GM23338 (cell line): ENCODE measurements around the gene RTP5. TPM values are rescaled to one million over a fixed set of nuclear protein-coding genes. Genes with fewer than 3 reads are reported as not detected.
"Not testable (repeated sequence)": the region's sequence is repeated elsewhere in the genome, so short reads cannot be mapped to it uniquely, and the experiment has no call there.

ENCODE experiments used
- ATAC-seq: fragments of 200-7000 bp; cut with Tn5 transposase; 3 replicates; pipeline ENCODE4 v1.9.1; 2020
- DNase-seq: peaks from one replicate; pipeline ENCODE4 v3.0.0-alpha.2; 2015; ENCODE audit warnings: low spot score
- H2AFZ ChIP-seq: fragments of 200-600 bp; sonication (generic); 2 replicates; pipeline ENCODE4 v1.8.0; 2016; ENCODE audit warnings: antibody characterized with exemption, mild to moderate bottlenecking, moderate library complexity
- H3F3A ChIP-seq: fragments of 200-600 bp; sonication (generic); replicated peaks from 2 replicates; pipeline ENCODE4 v1.8.0; 2017; ENCODE audit warnings: antibody characterized with exemption, mixed run types, low read depth
- H3K27ac ChIP-seq: fragments of 200-600 bp; sonication (generic); 2 replicates; pipeline ENCODE4 v1.6.1; 2016; ENCODE audit warnings: low read depth
- H3K27me3 ChIP-seq: fragments of 200-600 bp; sonication (generic); 2 replicates; pipeline ENCODE4 v1.8.0; 2016; ENCODE audit warnings: mild to moderate bottlenecking, mixed run types, moderate library complexity; ENCODE audit not compliant: insufficient read depth
- H3K36me3 ChIP-seq: fragments of 200-600 bp; sonication (generic); 2 replicates; pipeline ENCODE4 v1.8.0; 2016; ENCODE audit warnings: mild to moderate bottlenecking; ENCODE audit not compliant: insufficient read depth
- H3K4me1 ChIP-seq: fragments of 200-600 bp; sonication (generic); 2 replicates; pipeline ENCODE4 v1.8.0; 2016; ENCODE audit warnings: mild to moderate bottlenecking, moderate library complexity; ENCODE audit not compliant: insufficient read depth
- H3K4me2 ChIP-seq: fragments of 200-600 bp; sonication (generic); 2 replicates; pipeline ENCODE4 v1.7.1; 2017; ENCODE audit warnings: mixed run types
- H3K4me3 ChIP-seq: fragments of 200-600 bp; sonication (generic); 2 replicates; pipeline ENCODE4 v1.6.1; 2016; ENCODE audit warnings: mixed run types
- H3K79me2 ChIP-seq: fragments of 200-600 bp; sonication (generic); replicated peaks from 2 replicates; pipeline ENCODE4 v1.8.0; 2017; ENCODE audit warnings: mild to moderate bottlenecking; ENCODE audit not compliant: insufficient read depth
- H3K9me2 ChIP-seq: fragments of 200-600 bp; sonication (generic); 2 replicates; pipeline ENCODE4 v1.8.0; 2017; ENCODE audit not compliant: insufficient read depth
- H4K20me1 ChIP-seq: fragments of 200-600 bp; sonication (generic); replicated peaks from 2 replicates; pipeline ENCODE4 v1.8.0; 2017; ENCODE audit warnings: mild to moderate bottlenecking; ENCODE audit not compliant: insufficient read depth
- H3K27ac Mint-ChIP-seq: 2 replicates; pipeline ENCODE4 v1.8.0; 2020; ENCODE audit warnings: inconsistent platforms, mild to moderate bottlenecking, moderate library complexity, mixed read lengths
- H3K27me3 Mint-ChIP-seq: 3 replicates; pipeline ENCODE4 v1.8.0; 2022; ENCODE audit warnings: low read depth, mild to moderate bottlenecking, moderate library complexity, mixed read lengths, inconsistent platforms; ENCODE audit not compliant: insufficient read depth, poor library complexity
- H3K36me3 Mint-ChIP-seq: 3 replicates; pipeline ENCODE4 v1.8.0; 2021; ENCODE audit warnings: low read depth, mild to moderate bottlenecking, inconsistent platforms, moderate library complexity, mixed read lengths
- H3K4me1 Mint-ChIP-seq: 3 replicates; pipeline ENCODE4 v1.8.0; 2020; ENCODE audit warnings: mild to moderate bottlenecking, inconsistent platforms, mixed read lengths
- H3K4me3 Mint-ChIP-seq: 3 replicates; pipeline ENCODE4 v1.8.0; 2021; ENCODE audit warnings: moderate library complexity, mild to moderate bottlenecking, inconsistent platforms, mixed read lengths
- H3K9me3 Mint-ChIP-seq: 3 replicates; pipeline ENCODE4 v1.8.0; 2020; ENCODE audit warnings: moderate library complexity, mild to moderate bottlenecking, inconsistent platforms, mixed read lengths
- EZH2 ChIP-seq: fragments of 200-600 bp; sonication (generic); IDR thresholded peaks from one replicate; pipeline ENCODE4 v1.8.0; 2017; ENCODE audit warnings: antibody characterized with exemption, mild to moderate bottlenecking, low read depth; ENCODE audit not compliant: unreplicated experiment
- JUNB ChIP-seq: IDR thresholded peaks from one replicate; pipeline ENCODE4 v1.6.1; 2016; ENCODE audit warnings: antibody characterized with exemption; ENCODE audit not compliant: unreplicated experiment
- NANOG ChIP-seq: IDR thresholded peaks from 2 replicates; pipeline ENCODE4 v1.6.1; 2016; ENCODE audit warnings: antibody characterized with exemption, borderline replicate concordance
- POLR2AphosphoS5 ChIP-seq: IDR thresholded peaks from 2 replicates; pipeline ENCODE4 v1.6.1; 2016; ENCODE audit warnings: antibody characterized with exemption, low read depth
- ZNF114 ChIP-seq: fragments of 250-450 bp; sonication (Bioruptor Pico); IDR thresholded peaks from 2 replicates; pipeline ENCODE4 v1.5.0; 2020; ENCODE audit warnings: mild to moderate bottlenecking, moderate library complexity
- ZNF331 ChIP-seq: fragments of 250-450 bp; sonication (Bioruptor Pico); IDR thresholded peaks from 2 replicates; pipeline ENCODE4 v1.5.0; 2020; ENCODE audit warnings: low read depth, mild to moderate bottlenecking, moderate library complexity
- polyA plus RNA-seq: library from polyadenylated mRNA; unstranded; fragments of >200 nt; fragmentation: Nextera tagmentation; extraction: Ambion mirVana; gene quantifications from 2 replicates; pipeline ENCODE4 v1.2.1, GENCODE V29; 2016
- total RNA-seq: library from RNA; depleted of rRNA; stranded (reverse); fragments of >200 nt; shearing (Covaris generic); gene quantifications from 2 replicates; pipeline ENCODE4 v1.2.3, GENCODE V29; 2014
- TF ChIP-seq, protein P1 (sequence below), 2 experiments: fragments of 200-600 bp in 1 of 2; sonication (generic) in 1 of 2; conservative IDR thresholded peaks; 2 replicates each; pipeline versions ENCODE4 v1.5.1 to v1.6.1; 2016 to 2017; ENCODE audit warnings: antibody characterized with exemption in 2 of 2, low read depth in 2 of 2, mild to moderate bottlenecking in 2 of 2, moderate library complexity in 1 of 2
- TF ChIP-seq, protein P2 (sequence below): fragments of 250-450 bp; sonication (Bioruptor Pico); IDR thresholded peaks from 2 replicates; pipeline ENCODE4 v1.5.0; 2020; ENCODE audit warnings: mild to moderate bottlenecking, moderate library complexity
- TF ChIP-seq, protein P3 (sequence below): IDR thresholded peaks from 2 replicates; pipeline ENCODE4 v1.6.1; 2016; ENCODE audit warnings: antibody characterized with exemption
- TF ChIP-seq, protein P4 (sequence below): IDR thresholded peaks from one replicate; pipeline ENCODE4 v1.6.1; 2018; ENCODE audit warnings: antibody characterized with exemption; ENCODE audit not compliant: unreplicated experiment

The RTP5 gene
- total and polyA plus RNA-seq, 2 experiments from 2014 or later, result not detected

DNA sequence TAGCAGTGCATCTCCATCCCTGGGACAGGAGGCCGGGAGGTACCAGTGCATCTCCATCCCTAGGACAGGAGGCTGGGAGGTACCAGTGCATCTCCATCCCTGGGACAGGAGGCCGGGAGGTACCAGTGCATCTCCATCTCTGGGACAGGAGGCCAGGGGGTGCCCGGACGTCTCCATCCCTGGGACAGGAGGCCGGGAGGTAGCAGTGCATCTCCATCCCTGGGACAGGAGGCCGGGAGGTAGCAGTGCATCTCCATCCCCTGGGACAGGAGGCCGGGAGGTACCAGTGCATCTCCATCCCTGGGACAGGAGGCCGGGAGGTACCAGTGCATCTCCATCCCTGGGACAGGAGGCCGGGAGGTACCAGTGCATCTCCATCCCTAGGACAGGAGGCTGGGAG, 52.1 kb downstream of the RTP5 start:
- H3K4me3 ChIP-seq, H3K4me2 ChIP-seq, H3K27me3 Mint-ChIP-seq, H3K4me1 Mint-ChIP-seq, H3K79me2 ChIP-seq, H3K27ac Mint-ChIP-seq, ATAC-seq, H3K9me3 Mint-ChIP-seq, H3K4me1 ChIP-seq, H2AFZ ChIP-seq, H3K27me3 ChIP-seq, H3K4me3 Mint-ChIP-seq, DNase-seq, H3K36me3 Mint-ChIP-seq, H3K27ac ChIP-seq, H3K36me3 ChIP-seq, H3F3A ChIP-seq, H4K20me1 ChIP-seq, H3K9me2 ChIP-seq: not testable (repeated sequence)

DNA sequence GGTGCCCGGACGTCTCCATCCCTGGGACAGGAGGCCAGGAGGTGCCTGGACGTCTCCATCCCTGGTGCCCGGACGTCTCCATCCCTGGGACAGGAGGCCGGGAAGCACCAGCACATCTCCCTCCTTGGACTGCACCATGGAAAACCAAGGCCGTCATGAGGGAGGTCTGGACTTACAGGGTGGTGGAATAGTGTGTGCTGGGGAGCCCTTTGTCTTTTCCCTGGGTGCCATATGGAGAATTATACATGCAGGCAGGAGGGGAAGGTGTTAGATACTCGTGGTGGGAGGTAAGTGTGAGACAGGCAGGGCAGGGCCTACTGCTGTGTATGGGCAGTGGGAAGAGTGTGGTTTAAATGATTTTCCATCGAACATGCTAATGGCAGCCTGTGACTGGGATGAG, 52.9 kb downstream of the RTP5 start:
- DNase-seq, result no peak
- Mint-ChIP-seq H3K27me3 (peaks cover 2% of the 10 kb centered on the region), H3K9me3 (no peaks in the 10 kb centered on the region; the same call in 2 of the 3 replicates), H3K4me3 (no peak overlapping the region), H3K27ac (no peak overlapping the region), H3K36me3 (no peaks in the 10 kb centered on the region), H3K4me1 (peaks cover 12% of the 10 kb centered on the region; the same call in 2 of the 3 replicates)
- no peak overlapping the region for H3K27ac ChIP-seq
- H3K36me3 ChIP-seq, result no peaks in the 10 kb centered on the region
- no peaks in the 10 kb centered on the region for H4K20me1 ChIP-seq
- no peak for ATAC-seq
- H3K9me2 ChIP-seq, result 0 out of 2 replicates have a peak, but pooled peaks cover 3% of the 10 kb centered on the region
- no peak overlapping the region for H2AFZ ChIP-seq
- no peaks in the 10 kb centered on the region for H3K79me2 ChIP-seq
- H3K4me2 ChIP-seq, result no peak overlapping the region
- no peak overlapping the region for H3K4me3 ChIP-seq
- no peaks in the 10 kb centered on the region for H3K27me3 ChIP-seq
- H3F3A ChIP-seq, result no peaks in the 10 kb centered on the region
- H3K4me1 ChIP-seq, result no peaks in the 10 kb centered on the region
- TF ChIP-seq, protein P1, sequence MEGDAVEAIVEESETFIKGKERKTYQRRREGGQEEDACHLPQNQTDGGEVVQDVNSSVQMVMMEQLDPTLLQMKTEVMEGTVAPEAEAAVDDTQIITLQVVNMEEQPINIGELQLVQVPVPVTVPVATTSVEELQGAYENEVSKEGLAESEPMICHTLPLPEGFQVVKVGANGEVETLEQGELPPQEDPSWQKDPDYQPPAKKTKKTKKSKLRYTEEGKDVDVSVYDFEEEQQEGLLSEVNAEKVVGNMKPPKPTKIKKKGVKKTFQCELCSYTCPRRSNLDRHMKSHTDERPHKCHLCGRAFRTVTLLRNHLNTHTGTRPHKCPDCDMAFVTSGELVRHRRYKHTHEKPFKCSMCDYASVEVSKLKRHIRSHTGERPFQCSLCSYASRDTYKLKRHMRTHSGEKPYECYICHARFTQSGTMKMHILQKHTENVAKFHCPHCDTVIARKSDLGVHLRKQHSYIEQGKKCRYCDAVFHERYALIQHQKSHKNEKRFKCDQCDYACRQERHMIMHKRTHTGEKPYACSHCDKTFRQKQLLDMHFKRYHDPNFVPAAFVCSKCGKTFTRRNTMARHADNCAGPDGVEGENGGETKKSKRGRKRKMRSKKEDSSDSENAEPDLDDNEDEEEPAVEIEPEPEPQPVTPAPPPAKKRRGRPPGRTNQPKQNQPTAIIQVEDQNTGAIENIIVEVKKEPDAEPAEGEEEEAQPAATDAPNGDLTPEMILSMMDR (conservative IDR thresholded peaks at IDR 0.05; ENCODE audit: low read depth in 2 of 2), result no peak
- no peak for TF ChIP-seq ZNF114
- TF ChIP-seq, protein P2, sequence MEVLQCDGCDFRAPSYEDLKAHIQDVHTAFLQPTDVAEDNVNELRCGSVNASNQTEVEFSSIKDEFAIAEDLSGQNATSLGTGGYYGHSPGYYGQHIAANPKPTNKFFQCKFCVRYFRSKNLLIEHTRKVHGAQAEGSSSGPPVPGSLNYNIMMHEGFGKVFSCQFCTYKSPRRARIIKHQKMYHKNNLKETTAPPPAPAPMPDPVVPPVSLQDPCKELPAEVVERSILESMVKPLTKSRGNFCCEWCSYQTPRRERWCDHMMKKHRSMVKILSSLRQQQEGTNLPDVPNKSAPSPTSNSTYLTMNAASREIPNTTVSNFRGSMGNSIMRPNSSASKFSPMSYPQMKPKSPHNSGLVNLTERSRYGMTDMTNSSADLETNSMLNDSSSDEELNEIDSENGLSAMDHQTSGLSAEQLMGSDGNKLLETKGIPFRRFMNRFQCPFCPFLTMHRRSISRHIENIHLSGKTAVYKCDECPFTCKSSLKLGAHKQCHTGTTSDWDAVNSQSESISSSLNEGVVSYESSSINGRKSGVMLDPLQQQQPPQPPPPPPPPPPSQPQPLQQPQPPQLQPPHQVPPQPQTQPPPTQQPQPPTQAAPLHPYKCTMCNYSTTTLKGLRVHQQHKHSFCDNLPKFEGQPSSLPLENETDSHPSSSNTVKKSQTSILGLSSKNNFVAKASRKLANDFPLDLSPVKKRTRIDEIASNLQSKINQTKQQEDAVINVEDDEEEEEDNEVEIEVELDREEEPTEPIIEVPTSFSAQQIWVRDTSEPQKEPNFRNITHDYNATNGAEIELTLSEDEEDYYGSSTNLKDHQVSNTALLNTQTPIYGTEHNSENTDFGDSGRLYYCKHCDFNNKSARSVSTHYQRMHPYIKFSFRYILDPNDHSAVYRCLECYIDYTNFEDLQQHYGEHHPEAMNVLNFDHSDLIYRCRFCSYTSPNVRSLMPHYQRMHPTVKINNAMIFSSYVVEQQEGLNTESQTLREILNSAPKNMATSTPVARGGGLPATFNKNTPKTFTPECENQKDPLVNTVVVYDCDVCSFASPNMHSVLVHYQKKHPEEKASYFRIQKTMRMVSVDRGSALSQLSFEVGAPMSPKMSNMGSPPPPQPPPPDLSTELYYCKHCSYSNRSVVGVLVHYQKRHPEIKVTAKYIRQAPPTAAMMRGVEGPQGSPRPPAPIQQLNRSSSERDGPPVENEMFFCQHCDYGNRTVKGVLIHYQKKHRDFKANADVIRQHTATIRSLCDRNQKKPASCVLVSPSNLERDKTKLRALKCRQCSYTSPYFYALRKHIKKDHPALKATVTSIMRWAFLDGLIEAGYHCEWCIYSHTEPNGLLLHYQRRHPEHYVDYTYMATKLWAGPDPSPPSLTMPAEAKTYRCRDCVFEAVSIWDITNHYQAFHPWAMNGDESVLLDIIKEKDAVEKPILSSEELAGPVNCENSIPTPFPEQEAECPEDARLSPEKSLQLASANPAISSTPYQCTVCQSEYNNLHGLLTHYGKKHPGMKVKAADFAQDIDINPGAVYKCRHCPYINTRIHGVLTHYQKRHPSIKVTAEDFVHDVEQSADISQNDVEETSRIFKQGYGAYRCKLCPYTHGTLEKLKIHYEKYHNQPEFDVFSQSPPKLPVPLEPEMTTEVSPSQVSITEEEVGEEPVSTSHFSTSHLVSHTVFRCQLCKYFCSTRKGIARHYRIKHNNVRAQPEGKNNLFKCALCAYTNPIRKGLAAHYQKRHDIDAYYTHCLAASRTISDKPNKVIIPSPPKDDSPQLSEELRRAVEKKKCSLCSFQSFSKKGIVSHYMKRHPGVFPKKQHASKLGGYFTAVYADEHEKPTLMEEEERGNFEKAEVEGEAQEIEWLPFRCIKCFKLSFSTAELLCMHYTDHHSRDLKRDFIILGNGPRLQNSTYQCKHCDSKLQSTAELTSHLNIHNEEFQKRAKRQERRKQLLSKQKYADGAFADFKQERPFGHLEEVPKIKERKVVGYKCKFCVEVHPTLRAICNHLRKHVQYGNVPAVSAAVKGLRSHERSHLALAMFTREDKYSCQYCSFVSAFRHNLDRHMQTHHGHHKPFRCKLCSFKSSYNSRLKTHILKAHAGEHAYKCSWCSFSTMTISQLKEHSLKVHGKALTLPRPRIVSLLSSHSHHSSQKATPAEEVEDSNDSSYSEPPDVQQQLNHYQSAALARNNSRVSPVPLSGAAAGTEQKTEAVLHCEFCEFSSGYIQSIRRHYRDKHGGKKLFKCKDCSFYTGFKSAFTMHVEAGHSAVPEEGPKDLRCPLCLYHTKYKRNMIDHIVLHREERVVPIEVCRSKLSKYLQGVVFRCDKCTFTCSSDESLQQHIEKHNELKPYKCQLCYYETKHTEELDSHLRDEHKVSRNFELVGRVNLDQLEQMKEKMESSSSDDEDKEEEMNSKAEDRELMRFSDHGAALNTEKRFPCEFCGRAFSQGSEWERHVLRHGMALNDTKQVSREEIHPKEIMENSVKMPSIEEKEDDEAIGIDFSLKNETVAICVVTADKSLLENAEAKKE, result no peak
- no peak for TF ChIP-seq JUNB
- TF ChIP-seq, protein P3, sequence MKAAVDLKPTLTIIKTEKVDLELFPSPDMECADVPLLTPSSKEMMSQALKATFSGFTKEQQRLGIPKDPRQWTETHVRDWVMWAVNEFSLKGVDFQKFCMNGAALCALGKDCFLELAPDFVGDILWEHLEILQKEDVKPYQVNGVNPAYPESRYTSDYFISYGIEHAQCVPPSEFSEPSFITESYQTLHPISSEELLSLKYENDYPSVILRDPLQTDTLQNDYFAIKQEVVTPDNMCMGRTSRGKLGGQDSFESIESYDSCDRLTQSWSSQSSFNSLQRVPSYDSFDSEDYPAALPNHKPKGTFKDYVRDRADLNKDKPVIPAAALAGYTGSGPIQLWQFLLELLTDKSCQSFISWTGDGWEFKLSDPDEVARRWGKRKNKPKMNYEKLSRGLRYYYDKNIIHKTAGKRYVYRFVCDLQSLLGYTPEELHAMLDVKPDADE, result no peak
- no peak for TF ChIP-seq POLR2AphosphoS5
- TF ChIP-seq, protein P4, sequence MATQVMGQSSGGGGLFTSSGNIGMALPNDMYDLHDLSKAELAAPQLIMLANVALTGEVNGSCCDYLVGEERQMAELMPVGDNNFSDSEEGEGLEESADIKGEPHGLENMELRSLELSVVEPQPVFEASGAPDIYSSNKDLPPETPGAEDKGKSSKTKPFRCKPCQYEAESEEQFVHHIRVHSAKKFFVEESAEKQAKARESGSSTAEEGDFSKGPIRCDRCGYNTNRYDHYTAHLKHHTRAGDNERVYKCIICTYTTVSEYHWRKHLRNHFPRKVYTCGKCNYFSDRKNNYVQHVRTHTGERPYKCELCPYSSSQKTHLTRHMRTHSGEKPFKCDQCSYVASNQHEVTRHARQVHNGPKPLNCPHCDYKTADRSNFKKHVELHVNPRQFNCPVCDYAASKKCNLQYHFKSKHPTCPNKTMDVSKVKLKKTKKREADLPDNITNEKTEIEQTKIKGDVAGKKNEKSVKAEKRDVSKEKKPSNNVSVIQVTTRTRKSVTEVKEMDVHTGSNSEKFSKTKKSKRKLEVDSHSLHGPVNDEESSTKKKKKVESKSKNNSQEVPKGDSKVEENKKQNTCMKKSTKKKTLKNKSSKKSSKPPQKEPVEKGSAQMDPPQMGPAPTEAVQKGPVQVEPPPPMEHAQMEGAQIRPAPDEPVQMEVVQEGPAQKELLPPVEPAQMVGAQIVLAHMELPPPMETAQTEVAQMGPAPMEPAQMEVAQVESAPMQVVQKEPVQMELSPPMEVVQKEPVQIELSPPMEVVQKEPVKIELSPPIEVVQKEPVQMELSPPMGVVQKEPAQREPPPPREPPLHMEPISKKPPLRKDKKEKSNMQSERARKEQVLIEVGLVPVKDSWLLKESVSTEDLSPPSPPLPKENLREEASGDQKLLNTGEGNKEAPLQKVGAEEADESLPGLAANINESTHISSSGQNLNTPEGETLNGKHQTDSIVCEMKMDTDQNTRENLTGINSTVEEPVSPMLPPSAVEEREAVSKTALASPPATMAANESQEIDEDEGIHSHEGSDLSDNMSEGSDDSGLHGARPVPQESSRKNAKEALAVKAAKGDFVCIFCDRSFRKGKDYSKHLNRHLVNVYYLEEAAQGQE, result no peak
- no peak for TF ChIP-seq NANOG
- no peak for TF ChIP-seq EZH2
- no peak for TF ChIP-seq ZNF331 (CRISPR knock-in tag)
